Endothelial cell of umbilical vein (primary cell): ENCODE data around the gene GRPEL1. TPM values are rescaled to one million over a fixed set of nuclear protein-coding genes. Genes with fewer than 3 reads are reported as not detected.

Experiments
- BruUV-seq: library from RNA; stranded (reverse); fragments of 400-500 nt; replicated peaks from 2 replicates; lab custom pipeline; 2021; lab: Mats Ljungman, UMichigan
- CTCF ChIA-PET: fragments of 300-600, 350-600 bp; sonication (Branson Sonifier 250); formaldehyde crosslinking; loops from one replicate; lab custom pipeline; 2021; ENCODE audit warnings: antibody characterized with exemption, inconsistent platforms; lab: Charles Lee
- POLR2A ChIA-PET: fragments of 300-600, 350-600 bp; sonication (Branson Sonifier 250); formaldehyde crosslinking; loops from one replicate; lab custom pipeline; 2021; ENCODE audit warnings: antibody characterized with exemption, inconsistent platforms; lab: Charles Lee
- DNase-seq: peaks from one replicate; pipeline ENCODE4 v3.0.0-alpha.2; 2011; ENCODE audit warnings: low read depth, low spot score
- FAIRE-seq: peaks from 2 replicates; lab custom pipeline; 2011; peaks lifted over from hg19 to GRCh38; lab: Jason Lieb, UNC
- H2AFZ ChIP-seq: 2 replicates; pipeline ENCODE4 v1.6.0; 2012; ENCODE audit warnings: low read depth, low read length, control low read depth, inconsistent platforms
- H3K27ac ChIP-seq: 2 replicates; pipeline ENCODE4 v1.5.1; 2011; ENCODE audit warnings: low read depth, mild to moderate bottlenecking, control low read depth, low read length, moderate library complexity; ENCODE audit not compliant: insufficient read depth
- H3K27me3 ChIP-seq, 2 experiments: 2 replicates each; pipeline versions ENCODE4 v1.6.0 to v1.6.1; 2011; ENCODE audit warnings: low read length in 2 of 2, mixed read lengths in 1 of 2; ENCODE audit not compliant: control insufficient read depth in 2 of 2, insufficient read depth in 2 of 2
- H3K36me3 ChIP-seq, 2 experiments: 2 replicates in 1 of 2; 3 replicates in 1 of 2; pipeline ENCODE4 v1.5.1; 2011; ENCODE audit warnings: low read length in 2 of 2, mild to moderate bottlenecking in 1 of 2, moderate library complexity in 1 of 2; ENCODE audit not compliant: control insufficient read depth in 2 of 2, insufficient read depth in 2 of 2; ENCODE audit errors: extremely low read depth in 1 of 2
- H3K4me1 ChIP-seq: 3 replicates; pipeline ENCODE4 v1.5.1; 2011; ENCODE audit warnings: mild to moderate bottlenecking, low read length; ENCODE audit not compliant: control insufficient read depth, insufficient read depth; ENCODE audit errors: extremely low read depth
- H3K4me2 ChIP-seq: 2 replicates; pipeline ENCODE4 v1.6.1; 2011; ENCODE audit warnings: low read length, control low read depth, mixed read lengths; ENCODE audit not compliant: insufficient read depth
- H3K4me3 ChIP-seq, 3 experiments: fragments of 200-600 bp in 1 of 3; sonication (generic), shearing (Covaris generic) in 1 of 3; replicated peaks in 1 of 3; 2 replicates each; pipeline ENCODE4 v1.5.1; 2011 to 2016; ENCODE audit warnings: control low read depth in 3 of 3, low read length in 3 of 3, mild to moderate bottlenecking in 2 of 3, inconsistent platforms in 1 of 3, low read depth in 1 of 3, moderate library complexity in 1 of 3; ENCODE audit not compliant: insufficient read depth in 1 of 3
- H3K79me2 ChIP-seq: 2 replicates; pipeline ENCODE4 v1.6.0; 2012; ENCODE audit warnings: low read length, inconsistent platforms; ENCODE audit not compliant: control insufficient read depth, insufficient read depth
- H3K9ac ChIP-seq: replicated peaks from 2 replicates; pipeline ENCODE3; 2011; ENCODE audit warnings: low read length, control low read depth; ENCODE audit not compliant: insufficient read depth; ENCODE audit errors: extremely low read depth
- H3K9me1 ChIP-seq: replicated peaks from 3 replicates; pipeline ENCODE4 v1.6.0; 2011; ENCODE audit warnings: mild to moderate bottlenecking, low read length; ENCODE audit not compliant: control insufficient read depth, insufficient read depth; ENCODE audit errors: extremely low read depth
- H3K9me3 ChIP-seq: replicated peaks from 2 replicates; pipeline ENCODE4 v1.5.1; 2012; ENCODE audit warnings: low read length, inconsistent platforms; ENCODE audit not compliant: control insufficient read depth, insufficient read depth
- H4K20me1 ChIP-seq: replicated peaks from 2 replicates; pipeline ENCODE3; 2011; ENCODE audit warnings: mild to moderate bottlenecking, low read length; ENCODE audit not compliant: control insufficient read depth, insufficient read depth; ENCODE audit errors: extremely low read depth
- EZH2 ChIP-seq: IDR thresholded peaks from 2 replicates; pipeline ENCODE4 v1.6.1; 2012; ENCODE audit warnings: borderline replicate concordance, low read depth, mild to moderate bottlenecking, moderate library complexity, low read length, inconsistent platforms; ENCODE audit not compliant: severe bottlenecking
- FOS ChIP-seq: IDR thresholded peaks from 2 replicates; pipeline ENCODE4 v1.6.1; 2011; ENCODE audit warnings: mild to moderate bottlenecking, low read length, moderate library complexity, borderline replicate concordance; ENCODE audit not compliant: insufficient read depth
- GATA2 ChIP-seq: IDR thresholded peaks from 2 replicates; pipeline ENCODE4 v1.7.0; 2011; ENCODE audit warnings: low read depth, mild to moderate bottlenecking, moderate library complexity, mixed read lengths, low read length; ENCODE audit not compliant: insufficient read length, insufficient read depth
- JUN ChIP-seq: IDR thresholded peaks from 2 replicates; pipeline ENCODE4 v1.6.1; 2011; ENCODE audit warnings: borderline replicate concordance, low read depth; ENCODE audit not compliant: insufficient read length, insufficient read depth
- MYC ChIP-seq: IDR thresholded peaks from one replicate; pipeline ENCODE4 v1.6.1; 2011; ENCODE audit warnings: mild to moderate bottlenecking, low read depth, low read length
- POLR2A ChIP-seq: IDR thresholded peaks from 2 replicates; pipeline ENCODE4 v1.6.1; 2012; ENCODE audit warnings: low read depth, mild to moderate bottlenecking, control low read depth, low read length
- POLR2AphosphoS5 ChIP-seq: IDR thresholded peaks from 2 replicates; pipeline ENCODE4 v1.6.1; 2012; ENCODE audit warnings: low read depth, mild to moderate bottlenecking, control low read depth, low read length, moderate library complexity; ENCODE audit not compliant: insufficient read depth
- dilution Hi-C: fragments of 300-500 bp; cut with MboI; formaldehyde crosslinking; loops from one replicate; pipeline ENCODE4 v1.15.0; 2019; ENCODE audit warnings: low sequenced_read_pairs; ENCODE audit not compliant: extremely low pct_ligation_motif_present
- intact Hi-C: fragments of 100-400 bp; cut with micrococcal nuclease; formaldehyde crosslinking; loops from one replicate; pipeline ENCODE4 v1.10.0; 2022
- polyA plus RNA-seq, 4 experiments: library from polyadenylated mRNA; depleted of rRNA in 3 of 4; stranded (reverse) in 3 of 4; unstranded in 1 of 4; fragments of >200 nt; gene quantifications; 2 replicates each; pipeline versions ENCODE4 v1.2.1 to v1.2.3, GENCODE V29; 2011 to 2012; ENCODE audit warnings: missing spikeins in 1 of 4
- total RNA-seq: library from RNA; stranded (reverse); gene quantifications from 2 replicates; pipeline ENCODE4 v1.2.3, GENCODE V29; 2021
- TF ChIP-seq, protein P1 (sequence below), 2 donors: IDR thresholded peaks; 1 replicate in 1 of 2; 2 replicates in 1 of 2; pipeline ENCODE4 v1.5.1; 2011; ENCODE audit warnings: low read length in 2 of 2, mild to moderate bottlenecking in 2 of 2, moderate library complexity in 2 of 2, control low read depth in 1 of 2, inconsistent platforms in 1 of 2, low read depth in 1 of 2; ENCODE audit not compliant: insufficient read depth in 1 of 2; ENCODE audit errors: extremely low read depth in 1 of 2
- TF ChIP-seq, protein P2 (sequence below): IDR thresholded peaks from 2 replicates; pipeline ENCODE4 v1.6.1; 2011; ENCODE audit not compliant: insufficient read depth, insufficient read length

The GRPEL1 gene
- total and polyA plus RNA-seq, 2 donors (not counting 3 experiments of a cell fraction or from before 2014, with no cell fraction given), result 17.3 to 42.6 TPM

DNA sequence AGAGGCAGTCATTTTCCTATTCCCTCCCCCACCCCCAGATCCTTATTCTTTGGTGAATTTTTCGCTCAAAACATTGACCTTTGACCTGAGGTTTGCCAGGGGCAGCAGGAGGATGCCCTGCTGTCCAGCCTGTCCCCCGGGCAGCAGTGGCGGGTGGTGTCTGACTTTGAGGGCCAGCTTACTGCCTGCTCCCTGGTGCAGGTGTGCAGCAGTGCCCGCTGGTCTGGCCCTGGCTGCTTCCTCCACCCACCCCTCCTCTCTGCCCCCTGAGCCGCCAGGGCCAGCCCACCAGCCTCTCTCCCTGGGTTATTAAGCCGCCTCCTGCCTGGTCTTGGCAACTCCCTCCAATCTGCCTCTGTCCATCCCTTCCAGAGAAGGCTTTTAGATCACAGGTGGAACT lies 40.8 kb upstream of the GRPEL1 start:
- ChIA-PET CTCF (no interaction called here), POLR2A (no interaction called here)
- Histone ChIP-seq H3K27ac (no peak overlapping the region), H3K4me1 (no peaks in the 10 kb centered on the region), H3K4me2 (no peak overlapping the region), H3K27me3 (no peaks in the 10 kb centered on the region), H3K36me3 (no peaks in the 10 kb centered on the region), H3K79me2 (no peaks in the 10 kb centered on the region), H2AFZ (no peak overlapping the region), H3K4me3 (no peak overlapping the region), H3K9me1 (no peaks in the 10 kb centered on the region), H4K20me1 (no peaks in the 10 kb centered on the region), H3K9ac (no peak overlapping the region), H3K9me3 (no peaks in the 10 kb centered on the region)
- dilution Hi-C loops, result no loop called here
- BruUV-seq, result no TSS peak
- FAIRE-seq (no peak), DNase-seq (no peak)
- intact Hi-C loops, result no loop called here
- TF ChIP-seq MYC (no peak), POLR2A (no peak), FOS (no peak), GATA2 (no peak)
- TF ChIP-seq, protein P1, sequence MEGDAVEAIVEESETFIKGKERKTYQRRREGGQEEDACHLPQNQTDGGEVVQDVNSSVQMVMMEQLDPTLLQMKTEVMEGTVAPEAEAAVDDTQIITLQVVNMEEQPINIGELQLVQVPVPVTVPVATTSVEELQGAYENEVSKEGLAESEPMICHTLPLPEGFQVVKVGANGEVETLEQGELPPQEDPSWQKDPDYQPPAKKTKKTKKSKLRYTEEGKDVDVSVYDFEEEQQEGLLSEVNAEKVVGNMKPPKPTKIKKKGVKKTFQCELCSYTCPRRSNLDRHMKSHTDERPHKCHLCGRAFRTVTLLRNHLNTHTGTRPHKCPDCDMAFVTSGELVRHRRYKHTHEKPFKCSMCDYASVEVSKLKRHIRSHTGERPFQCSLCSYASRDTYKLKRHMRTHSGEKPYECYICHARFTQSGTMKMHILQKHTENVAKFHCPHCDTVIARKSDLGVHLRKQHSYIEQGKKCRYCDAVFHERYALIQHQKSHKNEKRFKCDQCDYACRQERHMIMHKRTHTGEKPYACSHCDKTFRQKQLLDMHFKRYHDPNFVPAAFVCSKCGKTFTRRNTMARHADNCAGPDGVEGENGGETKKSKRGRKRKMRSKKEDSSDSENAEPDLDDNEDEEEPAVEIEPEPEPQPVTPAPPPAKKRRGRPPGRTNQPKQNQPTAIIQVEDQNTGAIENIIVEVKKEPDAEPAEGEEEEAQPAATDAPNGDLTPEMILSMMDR (IDR thresholded peaks at IDR 0.05; ENCODE audit: extremely low read depth in 1 of 2, insufficient read depth in 1 of 2, low read depth in 1 of 2, low read length in 2 of 2), result no peak

DNA sequence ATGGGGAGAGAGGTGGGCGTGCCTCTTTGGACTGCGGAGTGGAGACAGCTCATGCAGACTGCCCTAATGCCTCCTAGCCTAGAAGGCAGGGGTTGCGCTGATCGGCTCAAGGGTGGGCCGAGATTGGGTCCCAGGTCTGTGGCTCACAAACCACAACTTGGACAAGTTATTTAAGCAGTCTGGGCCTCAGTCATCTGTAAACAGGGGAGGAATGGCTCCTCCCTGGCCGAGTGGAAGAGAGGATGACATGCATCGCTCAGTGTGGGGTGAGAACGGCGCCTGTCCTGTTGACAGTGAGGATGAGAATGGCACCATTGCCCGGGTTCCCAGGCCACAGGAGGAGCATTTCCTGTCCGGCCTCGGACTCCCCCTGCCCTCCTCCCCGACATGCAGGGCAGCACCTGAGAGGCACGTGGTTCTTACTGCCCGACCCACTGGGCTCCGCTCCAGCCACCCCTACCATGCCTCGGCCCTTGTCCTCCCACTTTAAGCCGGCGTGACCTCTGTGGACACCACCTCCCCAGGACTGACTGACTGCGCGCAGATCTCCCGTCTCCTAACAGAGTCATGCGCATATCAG lies 40.3 kb upstream of the GRPEL1 start:
- H3K4me3 ChIP-seq, result no peak overlapping the region
- intact Hi-C loops (no loop called here), dilution Hi-C loops (no loop called here)
- no peaks in the 10 kb centered on the region for H3K9me3 ChIP-seq
- no peaks in the 10 kb centered on the region for H3K79me2 ChIP-seq
- DNase-seq (no peak), FAIRE-seq (no peak)
- no peak overlapping the region for H3K4me2 ChIP-seq
- no peak overlapping the region for H3K27ac ChIP-seq
- no peaks in the 10 kb centered on the region for H3K27me3 ChIP-seq
- BruUV-seq, result no TSS peak
- TF ChIP-seq, protein P1 (IDR thresholded peaks at IDR 0.05; ENCODE audit: extremely low read depth in 1 of 2, insufficient read depth in 1 of 2, low read depth in 1 of 2, low read length in 2 of 2), result no peak
- TF ChIP-seq EZH2, result no peak
- TF ChIP-seq POLR2A, result no peak
- TF ChIP-seq FOS, result no peak
- TF ChIP-seq MYC, result no peak
- no peak for TF ChIP-seq JUN
- no peak for TF ChIP-seq GATA2
- no peak for TF ChIP-seq POLR2AphosphoS5
- TF ChIP-seq, protein P2, sequence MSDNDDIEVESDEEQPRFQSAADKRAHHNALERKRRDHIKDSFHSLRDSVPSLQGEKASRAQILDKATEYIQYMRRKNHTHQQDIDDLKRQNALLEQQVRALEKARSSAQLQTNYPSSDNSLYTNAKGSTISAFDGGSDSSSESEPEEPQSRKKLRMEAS, result no peak
- H4K20me1 ChIP-seq, result no peaks in the 10 kb centered on the region
- H3K4me1 ChIP-seq, result no peaks in the 10 kb centered on the region
- no peaks in the 10 kb centered on the region for H3K9me1 ChIP-seq
- H3K9ac ChIP-seq, result no peak overlapping the region
- POLR2A ChIA-PET, result no interaction called here
- no peaks in the 10 kb centered on the region for H3K36me3 ChIP-seq
- no peak overlapping the region for H2AFZ ChIP-seq
- CTCF ChIA-PET, result no interaction called here
